ENCODE results near the gene DBH. TPM values are rescaled to one million over a fixed set of nuclear protein-coding genes. Genes with fewer than 3 reads are reported as not detected.

The DBH gene
- total and polyA plus RNA-seq, 10 of the 15 experiments (the other 5 are each of a cell fraction or from before 2014, with no cell fraction given): not detected

DNA sequence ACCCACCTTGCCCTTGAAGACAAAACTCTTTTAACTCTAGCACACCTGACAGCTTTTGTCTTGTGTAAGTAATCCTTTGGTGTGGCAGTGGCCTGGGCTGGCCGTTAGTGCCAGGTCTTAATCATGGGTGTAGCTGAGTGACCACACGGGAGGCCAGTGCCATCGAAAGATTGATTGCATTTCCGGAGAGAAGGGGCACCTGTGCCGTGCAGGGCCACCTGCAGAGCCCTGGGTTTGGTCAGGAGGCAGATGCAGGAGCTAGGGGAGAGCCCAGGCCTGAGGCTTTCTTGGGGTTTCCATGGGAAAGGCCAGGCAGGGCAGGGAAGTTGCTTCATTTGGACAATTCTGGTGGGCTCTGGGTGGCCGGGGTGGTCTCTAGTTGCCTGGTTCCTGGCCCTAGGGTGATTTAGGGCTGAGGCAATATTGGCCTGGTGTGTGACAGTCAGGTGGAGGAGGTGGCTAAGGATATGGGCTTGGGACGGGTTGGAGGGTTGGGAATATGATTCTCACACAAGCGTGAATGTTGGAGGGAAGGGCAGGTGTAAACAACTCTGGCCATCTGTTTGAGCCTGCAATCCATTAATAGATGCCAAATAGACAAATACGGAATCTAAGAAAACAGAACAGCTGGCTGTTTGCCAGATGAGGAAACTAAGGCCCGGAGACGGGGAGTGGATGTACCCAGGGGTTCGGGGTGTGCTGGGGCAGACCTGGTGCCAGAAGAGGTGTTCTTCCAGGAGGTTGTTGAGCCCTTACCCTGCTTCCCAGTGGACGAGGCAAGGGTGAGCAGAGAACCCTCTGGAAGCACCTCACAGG, 4.6 kb downstream of the DBH start:
- ChIA-PET CTCF (interaction anchor here (1.3 kb wide), 1 partner anchor 13 kb away, joined by 3 read pairs; no protein-coding TSS in a partner anchor), RAD21 (ENCODE audit: unreplicated experiment) (no interaction called here), SMC1A (ENCODE audit: uncharacterized antibody, unreplicated experiment) (no interaction called here), POLR2A (no interaction called here)
- H3K27me3 ChIP-seq (replicated peaks in 1 of 2; ENCODE audit: control insufficient read depth in 2 of 2, insufficient read depth in 2 of 2, low read length in 1 of 2): no peaks in the 10 kb centered on the region; a peak in 2 of 4 replicates
- intact Hi-C loops (cut with micrococcal nuclease; ENCODE audit: unreplicated experiment): no loop called here
- no peaks in the 10 kb centered on the region for H3K79me2 ChIP-seq (ENCODE audit: control insufficient read depth, insufficient read depth, low read length)
- no peaks in the 10 kb centered on the region for H4K20me1 ChIP-seq (ENCODE audit: control insufficient read depth, insufficient read depth)
- TF ChIP-seq STAT1 (conservative IDR thresholded peaks at IDR 0.05): no peak
- TF ChIP-seq PML (IDR thresholded peaks at IDR 0.05; ENCODE audit: low read length): no peak
- TF ChIP-seq FOXM1 (IDR thresholded peaks at IDR 0.05; ENCODE audit: low read depth, low read length): no peak
- TF ChIP-seq, protein P1, sequence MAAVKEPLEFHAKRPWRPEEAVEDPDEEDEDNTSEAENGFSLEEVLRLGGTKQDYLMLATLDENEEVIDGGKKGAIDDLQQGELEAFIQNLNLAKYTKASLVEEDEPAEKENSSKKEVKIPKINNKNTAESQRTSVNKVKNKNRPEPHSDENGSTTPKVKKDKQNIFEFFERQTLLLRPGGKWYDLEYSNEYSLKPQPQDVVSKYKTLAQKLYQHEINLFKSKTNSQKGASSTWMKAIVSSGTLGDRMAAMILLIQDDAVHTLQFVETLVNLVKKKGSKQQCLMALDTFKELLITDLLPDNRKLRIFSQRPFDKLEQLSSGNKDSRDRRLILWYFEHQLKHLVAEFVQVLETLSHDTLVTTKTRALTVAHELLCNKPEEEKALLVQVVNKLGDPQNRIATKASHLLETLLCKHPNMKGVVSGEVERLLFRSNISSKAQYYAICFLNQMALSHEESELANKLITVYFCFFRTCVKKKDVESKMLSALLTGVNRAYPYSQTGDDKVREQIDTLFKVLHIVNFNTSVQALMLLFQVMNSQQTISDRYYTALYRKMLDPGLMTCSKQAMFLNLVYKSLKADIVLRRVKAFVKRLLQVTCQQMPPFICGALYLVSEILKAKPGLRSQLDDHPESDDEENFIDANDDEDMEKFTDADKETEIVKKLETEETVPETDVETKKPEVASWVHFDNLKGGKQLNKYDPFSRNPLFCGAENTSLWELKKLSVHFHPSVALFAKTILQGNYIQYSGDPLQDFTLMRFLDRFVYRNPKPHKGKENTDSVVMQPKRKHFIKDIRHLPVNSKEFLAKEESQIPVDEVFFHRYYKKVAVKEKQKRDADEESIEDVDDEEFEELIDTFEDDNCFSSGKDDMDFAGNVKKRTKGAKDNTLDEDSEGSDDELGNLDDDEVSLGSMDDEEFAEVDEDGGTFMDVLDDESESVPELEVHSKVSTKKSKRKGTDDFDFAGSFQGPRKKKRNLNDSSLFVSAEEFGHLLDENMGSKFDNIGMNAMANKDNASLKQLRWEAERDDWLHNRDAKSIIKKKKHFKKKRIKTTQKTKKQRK (IDR thresholded peaks at IDR 0.05; ENCODE audit: low read depth, low read length): no peak
- TF ChIP-seq, protein P2, sequence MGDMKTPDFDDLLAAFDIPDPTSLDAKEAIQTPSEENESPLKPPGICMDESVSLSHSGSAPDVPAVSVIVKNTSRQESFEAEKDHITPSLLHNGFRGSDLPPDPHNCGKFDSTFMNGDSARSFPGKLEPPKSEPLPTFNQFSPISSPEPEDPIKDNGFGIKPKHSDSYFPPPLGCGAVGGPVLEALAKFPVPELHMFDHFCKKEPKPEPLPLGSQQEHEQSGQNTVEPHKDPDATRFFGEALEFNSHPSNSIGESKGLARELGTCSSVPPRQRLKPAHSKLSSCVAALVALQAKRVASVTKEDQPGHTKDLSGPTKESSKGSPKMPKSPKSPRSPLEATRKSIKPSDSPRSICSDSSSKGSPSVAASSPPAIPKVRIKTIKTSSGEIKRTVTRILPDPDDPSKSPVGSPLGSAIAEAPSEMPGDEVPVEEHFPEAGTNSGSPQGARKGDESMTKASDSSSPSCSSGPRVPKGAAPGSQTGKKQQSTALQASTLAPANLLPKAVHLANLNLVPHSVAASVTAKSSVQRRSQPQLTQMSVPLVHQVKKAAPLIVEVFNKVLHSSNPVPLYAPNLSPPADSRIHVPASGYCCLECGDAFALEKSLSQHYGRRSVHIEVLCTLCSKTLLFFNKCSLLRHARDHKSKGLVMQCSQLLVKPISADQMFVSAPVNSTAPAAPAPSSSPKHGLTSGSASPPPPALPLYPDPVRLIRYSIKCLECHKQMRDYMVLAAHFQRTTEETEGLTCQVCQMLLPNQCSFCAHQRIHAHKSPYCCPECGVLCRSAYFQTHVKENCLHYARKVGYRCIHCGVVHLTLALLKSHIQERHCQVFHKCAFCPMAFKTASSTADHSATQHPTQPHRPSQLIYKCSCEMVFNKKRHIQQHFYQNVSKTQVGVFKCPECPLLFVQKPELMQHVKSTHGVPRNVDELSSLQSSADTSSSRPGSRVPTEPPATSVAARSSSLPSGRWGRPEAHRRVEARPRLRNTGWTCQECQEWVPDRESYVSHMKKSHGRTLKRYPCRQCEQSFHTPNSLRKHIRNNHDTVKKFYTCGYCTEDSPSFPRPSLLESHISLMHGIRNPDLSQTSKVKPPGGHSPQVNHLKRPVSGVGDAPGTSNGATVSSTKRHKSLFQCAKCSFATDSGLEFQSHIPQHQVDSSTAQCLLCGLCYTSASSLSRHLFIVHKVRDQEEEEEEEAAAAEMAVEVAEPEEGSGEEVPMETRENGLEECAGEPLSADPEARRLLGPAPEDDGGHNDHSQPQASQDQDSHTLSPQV (IDR thresholded peaks at IDR 0.05): no peak
- TF ChIP-seq, protein P3, sequence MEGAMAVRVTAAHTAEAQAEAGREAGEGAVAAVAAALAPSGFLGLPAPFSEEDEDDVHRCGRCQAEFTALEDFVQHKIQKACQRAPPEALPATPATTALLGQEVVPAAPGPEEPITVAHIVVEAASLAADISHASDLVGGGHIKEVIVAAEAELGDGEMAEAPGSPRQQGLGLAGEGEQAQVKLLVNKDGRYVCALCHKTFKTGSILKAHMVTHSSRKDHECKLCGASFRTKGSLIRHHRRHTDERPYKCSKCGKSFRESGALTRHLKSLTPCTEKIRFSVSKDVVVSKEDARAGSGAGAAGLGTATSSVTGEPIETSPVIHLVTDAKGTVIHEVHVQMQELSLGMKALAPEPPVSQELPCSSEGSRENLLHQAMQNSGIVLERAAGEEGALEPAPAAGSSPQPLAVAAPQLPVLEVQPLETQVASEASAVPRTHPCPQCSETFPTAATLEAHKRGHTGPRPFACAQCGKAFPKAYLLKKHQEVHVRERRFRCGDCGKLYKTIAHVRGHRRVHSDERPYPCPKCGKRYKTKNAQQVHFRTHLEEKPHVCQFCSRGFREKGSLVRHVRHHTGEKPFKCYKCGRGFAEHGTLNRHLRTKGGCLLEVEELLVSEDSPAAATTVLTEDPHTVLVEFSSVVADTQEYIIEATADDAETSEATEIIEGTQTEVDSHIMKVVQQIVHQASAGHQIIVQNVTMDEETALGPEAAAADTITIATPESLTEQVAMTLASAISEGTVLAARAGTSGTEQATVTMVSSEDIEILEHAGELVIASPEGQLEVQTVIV (IDR thresholded peaks at IDR 0.05; ENCODE audit: borderline replicate concordance, partially characterized antibody): no peak
- TF ChIP-seq DPF2 (IDR thresholded peaks at IDR 0.05): no peak
- no peak for DNase-seq (ENCODE audit: low read depth, low spot score)
- H3K9ac ChIP-seq (ENCODE audit: control insufficient read depth, insufficient read depth, low read length): no peak overlapping the region
- no peak overlapping the region for H3K4me3 ChIP-seq
- no peak overlapping the region for H2AFZ ChIP-seq (ENCODE audit: control insufficient read depth, low read depth, low read length)
- no peaks in the 10 kb centered on the region for H3K36me3 ChIP-seq (ENCODE audit: control insufficient read depth in 2 of 2, insufficient read depth in 2 of 2, low read length in 1 of 2)
- FAIRE-seq: no peak
- H3K9me3 ChIP-seq (replicated peaks; ENCODE audit: control insufficient read depth, insufficient read depth, low read length): no peaks in the 10 kb centered on the region
- no TSS peak for BruUV-seq (replicated peaks)
- ATAC-seq: no peak
- no peaks in the 10 kb centered on the region for H3K4me1 ChIP-seq (ENCODE audit: control insufficient read depth, insufficient read depth, low read length)
- in situ Hi-C loops (cut with MboI): no loop called here
- WGBS (ENCODE audit: insufficient coverage, insufficient replicate concordance, low lambda C conversion rate, missing lambda C conversion rate): 5% methylated on average over 13 of the region's 13 CpGs
- no peak overlapping the region for H3K27ac ChIP-seq (ENCODE audit: control insufficient read depth, insufficient read depth)
- H3K4me2 ChIP-seq (ENCODE audit: control insufficient read depth, insufficient read depth): no peak overlapping the region
